Coronary artery (tissue), 2 donors: ENCODE measurements around the gene RAB40B.

Source experiments
- DNase-seq: peaks from one replicate; pipeline ENCODE4 v3.0.0-alpha.2; 2017; ENCODE audit warnings: low spot score
- H3K27ac ChIP-seq, 2 donors: fragments of 200-600 bp; sonication (generic); one replicate each; pipeline ENCODE4 v1.5.1; 2016 to 2019
- H3K4me3 ChIP-seq: fragments of 200-600 bp; sonication (generic); 2 replicates; pipeline ENCODE4 v1.5.1; 2016; ENCODE audit warnings: mild to moderate bottlenecking, moderate library complexity
- CTCF ChIP-seq: fragments of 200-600 bp; sonication (generic); IDR thresholded peaks from one replicate; pipeline ENCODE4 v1.5.1; 2019; ENCODE audit warnings: antibody characterized with exemption

The RAB40B gene

GRCh38 chr17:82722341-82723013 is 24.0 kb upstream of the RAB40B start:
- H3K27ac ChIP-seq, result no peak overlapping the region
- H3K4me3 ChIP-seq, result no peak overlapping the region
- DNase-seq, result no peak
- TF ChIP-seq CTCF, result no peak

DNA sequence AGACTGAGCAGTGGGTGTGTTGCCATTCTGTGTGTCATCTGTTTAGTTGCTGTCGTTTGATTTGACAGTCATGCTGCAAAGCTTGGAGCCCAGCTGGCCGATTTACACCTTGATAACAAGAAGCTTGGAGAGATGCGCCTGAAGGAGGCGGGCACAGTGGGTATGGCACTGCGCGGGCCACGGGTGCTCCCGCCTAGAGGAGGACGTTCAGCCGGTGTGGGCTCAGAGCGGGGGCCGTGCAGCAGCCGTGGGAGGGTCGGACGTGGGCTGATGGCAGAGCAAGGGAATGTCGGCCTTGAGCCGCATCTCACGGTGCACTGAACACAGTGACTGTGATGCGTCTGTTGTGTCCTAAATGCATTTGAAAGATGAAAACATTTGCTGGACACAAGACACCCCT is 21.7 kb upstream of the RAB40B start:
- no peak for TF ChIP-seq CTCF
- Histone ChIP-seq H3K4me3 (no peak overlapping the region), H3K27ac (no peak overlapping the region)
- DNase-seq, result no peak

GRCh38 chr17:82718986-82719685 is 20.6 kb upstream of the RAB40B start:
- no peak overlapping the region for H3K4me3 ChIP-seq
- no peak for DNase-seq
- no peak for TF ChIP-seq CTCF
- no peak overlapping the region for H3K27ac ChIP-seq

GRCh38 chr17:82716203-82717010 is 17.9 kb upstream of the RAB40B start, which contains the start of gene FN3KRP:
Gene FN3KRP, plus strand, starts transcription at chr17:82716706. Its CDS starts 50 bp downstream, at chr17:82716756.
- peak; percentile 94 for DNase-seq
- TF ChIP-seq CTCF, result no peak
- Histone ChIP-seq H3K27ac (peak within 1 kb of the TSS; percentile 66 to 75), H3K4me3 (peak within 1 kb of the TSS; percentile 92)

- no peak for DNase-seq
- no peak overlapping the region for H3K27ac ChIP-seq
- H3K4me3 ChIP-seq, result no peak overlapping the region
- TF ChIP-seq CTCF, result no peak
Observed at GRCh38 chr17:82713071-82713723, 14.7 kb upstream of the RAB40B start.

GRCh38 chr17:82710499-82711232 is 12.2 kb upstream of the RAB40B start:
- DNase-seq, result no peak
- no peak overlapping the region for H3K27ac ChIP-seq
- TF ChIP-seq CTCF, result no peak
- no peak overlapping the region for H3K4me3 ChIP-seq
